K562 (cell line): ENCODE data around the gene COX5A.

Experiments
- EZH2 ChIP-seq: IDR thresholded peaks from 2 replicates; pipeline ENCODE4 v1.6.1; 2012; ENCODE audit warnings: low read depth, mild to moderate bottlenecking, inconsistent platforms, low read length, borderline replicate concordance
- HCFC1 ChIP-seq: IDR thresholded peaks from 2 replicates; pipeline ENCODE4 v1.6.1; 2012; ENCODE audit warnings: low read depth, low read length, improper control_type of control experiment
- HDAC1 ChIP-seq, 2 experiments: fragments of 450-650 bp; IDR thresholded peaks; 2 replicates each; pipeline ENCODE4 v1.6.1; 2016 to 2017; ENCODE audit warnings: inconsistent platforms in 1 of 2, mild to moderate bottlenecking in 1 of 2, moderate library complexity in 1 of 2
- JUN ChIP-seq, 2 experiments: sonication (generic) in 1 of 2; formaldehyde crosslinking in 1 of 2; IDR thresholded peaks; 2 replicates each; pipeline versions ENCODE4 v1.6.1 to v1.8.0; 2012 to 2022; ENCODE audit warnings: borderline replicate concordance in 2 of 2, mild to moderate bottlenecking in 2 of 2, improper control_type of control experiment in 1 of 2, low read depth in 1 of 2, low read length in 1 of 2, missing genetic modification reagents in 1 of 2

DNA sequence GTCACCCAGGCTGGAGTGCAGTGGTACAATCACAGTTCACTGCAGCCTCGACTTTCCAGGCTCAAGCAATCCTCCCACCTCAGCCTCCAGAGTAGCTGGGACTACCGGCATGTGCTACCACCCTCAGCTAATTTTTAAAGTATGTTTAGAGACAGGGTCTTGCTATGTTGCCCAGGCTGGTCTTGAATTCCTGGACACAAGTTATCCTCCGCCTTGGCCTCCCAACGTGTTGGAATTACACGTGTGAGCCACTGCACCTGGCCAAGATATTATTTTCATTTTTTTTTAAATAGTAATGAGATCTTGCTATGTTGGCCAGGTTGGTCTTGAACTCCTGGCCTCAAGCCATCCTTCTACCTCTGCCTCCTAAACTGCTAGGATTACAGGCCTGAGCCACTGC lies 52.4 kb downstream of the COX5A start:
- TF ChIP-seq JUN (IDR thresholded peaks at IDR 0.05; ENCODE audit: borderline replicate concordance, low read depth, low read length) (no peak), JUN (CRISPR knock-in tag; IDR thresholded peaks at IDR 0.05; ENCODE audit: borderline replicate concordance) (no peak), EZH2 (no peak), HDAC1 (IDR thresholded peaks at IDR 0.05) (no peak), HCFC1 (no peak)
